Glutamatergic neuron (in vitro differentiated cells): ENCODE data around the gene HLA-DPA1. TPM values are rescaled to one million over a fixed set of nuclear protein-coding genes. Genes with fewer than 3 reads are reported as not detected.

Source experiments
- DNase-seq: peaks from one replicate; pipeline ENCODE4 v3.0.0; 2022
- H3K27ac Mint-ChIP-seq: one replicate; pipeline ENCODE4 v1.8.0; 2020; ENCODE audit warnings: mild to moderate bottlenecking, mixed read lengths, inconsistent platforms; ENCODE audit not compliant: unreplicated experiment
- H3K27me3 Mint-ChIP-seq: one replicate; pipeline ENCODE4 v1.8.0; 2020; ENCODE audit warnings: mild to moderate bottlenecking, moderate library complexity, mixed read lengths, inconsistent platforms; ENCODE audit not compliant: unreplicated experiment
- H3K36me3 Mint-ChIP-seq: one replicate; pipeline ENCODE4 v1.8.0; 2020; ENCODE audit warnings: mild to moderate bottlenecking, mixed read lengths, inconsistent platforms; ENCODE audit not compliant: unreplicated experiment
- H3K4me1 Mint-ChIP-seq: one replicate; pipeline ENCODE4 v1.8.0; 2020; ENCODE audit warnings: mild to moderate bottlenecking, low read depth, mixed read lengths, inconsistent platforms; ENCODE audit not compliant: unreplicated experiment
- H3K4me3 Mint-ChIP-seq: one replicate; pipeline ENCODE4 v1.8.0; 2020; ENCODE audit warnings: mild to moderate bottlenecking, mixed read lengths, inconsistent platforms; ENCODE audit not compliant: unreplicated experiment
- H3K9me3 Mint-ChIP-seq: one replicate; pipeline ENCODE4 v1.8.0; 2020; ENCODE audit warnings: mild to moderate bottlenecking, moderate library complexity, mixed read lengths, inconsistent platforms; ENCODE audit not compliant: unreplicated experiment
- CTCF ChIP-seq: fragments of 200-600 bp; sonication (generic); IDR thresholded peaks from one replicate; pipeline ENCODE4 v1.5.0; 2021; ENCODE audit not compliant: partially characterized antibody, unreplicated experiment
- total RNA-seq: library from RNA; stranded (reverse); fragmentation: NEBNext Ultra II Directional; extraction: Animal tissue kit (Norgen Biotek cat#: 25700); gene quantifications from one replicate; pipeline ENCODE4 v1.2.1, GENCODE V29; 2021; ENCODE audit not compliant: unreplicated experiment

The HLA-DPA1 gene
- total RNA-seq, 1 donor from 2014 or later: 1.0 TPM

GRCh38 chr6:33072508-33073100, 845 bp downstream of the HLA-DPA1 start:
- no peaks in the 10 kb centered on the region for H3K36me3 Mint-ChIP-seq
- TF ChIP-seq CTCF: no peak
- H3K27me3 Mint-ChIP-seq: peaks cover 8% of the 10 kb centered on the region
- peaks cover 2% of the 10 kb centered on the region for H3K9me3 Mint-ChIP-seq
- H3K27ac Mint-ChIP-seq: no peak overlapping the region
- no peak overlapping the region for H3K4me3 Mint-ChIP-seq
- peaks cover 6% of the 10 kb centered on the region for H3K4me1 Mint-ChIP-seq
- no peak for DNase-seq

GRCh38 chr6:33071569-33071968, 1.9 kb downstream of the HLA-DPA1 start:
- H3K4me3 Mint-ChIP-seq: no peak overlapping the region
- no peak overlapping the region for H3K27ac Mint-ChIP-seq
- peaks cover 2% of the 10 kb centered on the region for H3K9me3 Mint-ChIP-seq
- no peak for DNase-seq
- H3K27me3 Mint-ChIP-seq: peaks cover 8% of the 10 kb centered on the region
- H3K4me1 Mint-ChIP-seq: peaks cover 6% of the 10 kb centered on the region
- H3K36me3 Mint-ChIP-seq: no peaks in the 10 kb centered on the region
- no peak for TF ChIP-seq CTCF

DNA sequence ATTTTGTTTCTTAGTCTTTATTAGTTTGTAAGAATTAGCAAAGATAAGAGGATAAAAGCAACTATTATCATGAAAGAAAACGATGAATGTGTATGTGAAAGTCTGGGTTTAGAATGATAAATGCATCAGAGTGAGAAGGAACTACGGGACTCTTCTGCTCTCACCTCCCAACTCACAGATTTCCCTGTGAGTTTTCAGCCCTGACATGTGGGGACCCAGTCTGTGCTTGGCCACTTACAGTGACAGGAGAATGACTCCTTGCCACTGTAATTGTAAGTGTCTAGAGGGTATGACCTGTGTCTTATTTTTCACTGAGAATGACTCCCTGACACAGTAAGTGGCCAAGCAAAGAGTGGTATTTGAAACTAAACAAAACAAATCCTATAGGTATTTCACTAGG, 2.5 kb downstream of the HLA-DPA1 start:
- H3K4me3 Mint-ChIP-seq: no peak overlapping the region
- no peak for TF ChIP-seq CTCF
- peaks cover 6% of the 10 kb centered on the region for H3K4me1 Mint-ChIP-seq
- peaks cover 8% of the 10 kb centered on the region for H3K27me3 Mint-ChIP-seq
- no peak for DNase-seq
- H3K27ac Mint-ChIP-seq: no peak overlapping the region
- peaks cover 2% of the 10 kb centered on the region for H3K9me3 Mint-ChIP-seq
- H3K36me3 Mint-ChIP-seq: no peaks in the 10 kb centered on the region

DNA sequence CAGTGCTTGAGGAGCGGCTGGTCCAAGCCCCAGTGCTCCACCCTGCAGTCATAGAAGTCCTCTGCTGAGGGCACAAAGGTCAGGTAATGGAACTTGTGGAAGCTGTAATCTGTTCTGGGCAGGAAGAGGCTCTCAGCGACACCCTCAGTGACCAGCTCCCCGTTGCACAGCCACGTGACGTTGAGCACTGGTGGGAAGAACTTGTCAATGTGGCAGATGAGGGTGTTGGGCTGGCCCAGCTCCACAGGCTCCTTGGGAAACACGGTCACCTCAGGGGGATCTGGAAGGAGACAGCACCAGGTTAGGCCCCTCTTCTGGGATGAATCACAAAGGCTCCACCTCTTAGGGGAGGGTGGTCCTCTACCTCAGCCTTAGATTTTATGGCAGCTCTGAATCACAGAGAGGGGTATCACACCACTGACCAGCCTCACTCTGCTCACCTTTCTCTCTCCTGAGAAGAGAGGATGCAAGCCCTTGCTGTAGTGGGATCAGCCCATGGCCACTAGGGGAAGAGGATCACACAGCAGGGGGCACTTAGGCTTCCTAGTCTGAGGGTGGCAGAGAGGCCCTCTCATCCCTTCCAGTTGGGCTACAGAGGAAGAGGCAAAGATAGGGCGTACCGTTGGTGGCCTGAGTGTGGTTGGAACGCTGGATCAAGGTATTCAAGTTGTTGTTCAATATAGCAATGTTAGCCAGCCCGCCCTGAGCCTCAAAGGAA, 4.3 kb downstream of the HLA-DPA1 start:
- Mint-ChIP-seq H3K4me3 (no peak overlapping the region), H3K27me3 (peaks cover 6% of the 10 kb centered on the region), H3K4me1 (peaks cover 6% of the 10 kb centered on the region), H3K36me3 (no peaks in the 10 kb centered on the region), H3K27ac (no peak overlapping the region), H3K9me3 (peaks cover 2% of the 10 kb centered on the region)
- no peak for TF ChIP-seq CTCF
- DNase-seq: no peak

- H3K27me3 Mint-ChIP-seq: peaks cover 5% of the 10 kb centered on the region
- no peak overlapping the region for H3K4me3 Mint-ChIP-seq
- DNase-seq: no peak
- H3K27ac Mint-ChIP-seq: no peak overlapping the region
- TF ChIP-seq CTCF: no peak
- H3K36me3 Mint-ChIP-seq: no peaks in the 10 kb centered on the region
- peaks cover 5% of the 10 kb centered on the region for H3K4me1 Mint-ChIP-seq
- peaks cover 2% of the 10 kb centered on the region for H3K9me3 Mint-ChIP-seq
Observed at GRCh38 chr6:33066917-33067521, 6.4 kb downstream of the HLA-DPA1 start.
